GM12872 (cell line): ENCODE measurements around the gene SH3RF3.

ENCODE experiments used
- TF ChIP-seq, protein P1 (sequence below): IDR thresholded peaks from 3 replicates; pipeline ENCODE4 v1.5.1; 2011; ENCODE audit warnings: low read depth, mild to moderate bottlenecking, low read length, moderate library complexity; ENCODE audit not compliant: insufficient read depth

Gene SH3RF3

DNA sequence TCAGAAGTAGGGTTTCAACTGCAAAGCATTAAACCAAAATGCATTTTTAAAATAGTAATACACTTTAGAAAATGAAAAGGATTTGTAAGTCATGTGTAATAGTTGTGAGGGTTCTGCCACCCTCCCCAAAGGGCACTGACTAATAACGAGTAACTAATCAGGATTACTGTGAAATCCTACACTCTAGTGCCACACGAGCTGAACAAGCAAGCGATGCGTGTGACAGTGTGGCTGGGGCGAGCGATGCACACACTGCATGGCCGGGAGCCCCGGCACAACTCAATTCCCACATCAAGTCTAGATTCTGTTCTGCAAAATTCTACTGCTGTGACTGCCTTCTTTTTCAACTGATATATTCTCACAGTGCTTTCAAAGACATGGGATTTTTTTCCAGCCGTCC lies 328.4 kb downstream of the SH3RF3 start:
- TF ChIP-seq, protein P1, sequence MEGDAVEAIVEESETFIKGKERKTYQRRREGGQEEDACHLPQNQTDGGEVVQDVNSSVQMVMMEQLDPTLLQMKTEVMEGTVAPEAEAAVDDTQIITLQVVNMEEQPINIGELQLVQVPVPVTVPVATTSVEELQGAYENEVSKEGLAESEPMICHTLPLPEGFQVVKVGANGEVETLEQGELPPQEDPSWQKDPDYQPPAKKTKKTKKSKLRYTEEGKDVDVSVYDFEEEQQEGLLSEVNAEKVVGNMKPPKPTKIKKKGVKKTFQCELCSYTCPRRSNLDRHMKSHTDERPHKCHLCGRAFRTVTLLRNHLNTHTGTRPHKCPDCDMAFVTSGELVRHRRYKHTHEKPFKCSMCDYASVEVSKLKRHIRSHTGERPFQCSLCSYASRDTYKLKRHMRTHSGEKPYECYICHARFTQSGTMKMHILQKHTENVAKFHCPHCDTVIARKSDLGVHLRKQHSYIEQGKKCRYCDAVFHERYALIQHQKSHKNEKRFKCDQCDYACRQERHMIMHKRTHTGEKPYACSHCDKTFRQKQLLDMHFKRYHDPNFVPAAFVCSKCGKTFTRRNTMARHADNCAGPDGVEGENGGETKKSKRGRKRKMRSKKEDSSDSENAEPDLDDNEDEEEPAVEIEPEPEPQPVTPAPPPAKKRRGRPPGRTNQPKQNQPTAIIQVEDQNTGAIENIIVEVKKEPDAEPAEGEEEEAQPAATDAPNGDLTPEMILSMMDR, result no peak

DNA sequence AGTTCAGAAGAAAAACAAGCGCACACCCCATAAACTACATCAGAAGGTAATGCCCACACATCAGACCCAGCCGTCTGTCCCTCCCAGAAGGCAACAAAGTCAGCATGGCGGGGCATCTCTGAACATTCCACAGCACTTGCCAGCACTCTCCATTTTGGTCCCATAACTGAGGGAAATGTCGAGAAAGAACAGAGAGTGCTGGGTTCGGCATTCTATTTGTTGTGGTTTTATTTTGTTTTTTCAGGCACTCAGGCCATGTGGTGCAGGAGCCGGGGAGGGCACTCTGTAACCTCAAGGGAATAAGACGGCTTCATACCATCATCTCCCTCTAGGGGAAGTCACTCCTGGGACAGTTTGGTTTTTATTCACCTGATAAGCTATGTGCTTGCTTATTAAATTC lies 328.8 kb downstream of the SH3RF3 start:
- TF ChIP-seq, protein P1, result no peak

DNA sequence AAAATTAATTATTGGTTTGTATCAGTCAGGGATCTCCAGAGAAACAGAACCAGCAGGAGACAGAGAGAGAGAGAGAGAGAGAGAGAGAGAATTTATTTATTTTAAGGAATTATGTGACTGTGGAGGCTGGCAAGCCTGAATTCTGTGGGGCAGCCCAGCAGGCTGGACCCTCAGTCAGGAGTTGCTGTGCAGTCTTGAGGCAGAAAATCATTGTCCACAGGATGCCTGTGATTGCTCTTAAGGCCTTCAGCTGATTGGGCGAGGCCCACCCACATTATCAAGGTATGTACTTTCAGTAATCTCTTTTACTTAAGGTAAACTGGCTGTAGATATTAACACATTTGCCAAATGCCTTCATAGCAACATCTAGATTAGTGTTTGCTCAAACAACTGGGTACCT lies 329.5 kb downstream of the SH3RF3 start:
- TF ChIP-seq, protein P1, result no peak

- TF ChIP-seq, protein P1, result no peak
Measured at GRCh38 chr2:109459485-109459884, 330.5 kb downstream of the SH3RF3 start.

DNA sequence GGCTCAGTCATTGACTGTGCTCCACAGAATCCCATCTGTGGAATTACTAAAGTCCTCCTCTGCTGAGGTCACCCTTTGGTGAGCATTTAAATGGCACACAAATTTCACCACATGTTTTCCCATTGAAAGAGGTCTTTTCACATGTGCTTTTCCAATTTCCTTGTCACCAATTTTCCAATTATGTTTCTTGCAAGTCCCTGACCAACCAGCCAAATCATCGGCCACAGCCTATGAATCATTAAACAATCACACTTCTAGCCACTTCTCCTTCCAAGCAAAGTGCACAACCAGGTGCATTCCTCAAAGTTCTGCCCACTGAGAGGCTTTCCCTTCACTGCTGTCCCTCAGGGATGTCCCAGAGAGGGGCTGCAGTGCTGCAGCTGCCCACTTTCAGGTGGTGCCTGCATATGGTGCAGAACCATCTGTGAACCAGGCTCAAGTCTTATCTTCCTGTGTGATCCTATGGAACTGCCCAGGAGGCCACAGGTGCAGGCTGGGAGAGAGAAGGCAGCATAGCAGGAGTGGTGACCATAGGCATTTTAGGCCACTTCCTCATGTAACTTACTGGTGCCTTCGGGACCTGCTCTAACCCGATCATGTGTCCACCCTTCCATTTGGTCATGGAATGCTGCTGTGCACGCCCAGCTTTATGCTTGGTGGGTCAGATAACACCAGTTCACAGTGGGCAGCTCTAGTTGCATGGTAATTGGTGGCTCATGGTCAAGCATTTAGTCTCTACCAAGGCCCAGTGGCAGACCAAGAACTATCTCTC lies 331.7 kb downstream of the SH3RF3 start:
- TF ChIP-seq, protein P1, result no peak

DNA sequence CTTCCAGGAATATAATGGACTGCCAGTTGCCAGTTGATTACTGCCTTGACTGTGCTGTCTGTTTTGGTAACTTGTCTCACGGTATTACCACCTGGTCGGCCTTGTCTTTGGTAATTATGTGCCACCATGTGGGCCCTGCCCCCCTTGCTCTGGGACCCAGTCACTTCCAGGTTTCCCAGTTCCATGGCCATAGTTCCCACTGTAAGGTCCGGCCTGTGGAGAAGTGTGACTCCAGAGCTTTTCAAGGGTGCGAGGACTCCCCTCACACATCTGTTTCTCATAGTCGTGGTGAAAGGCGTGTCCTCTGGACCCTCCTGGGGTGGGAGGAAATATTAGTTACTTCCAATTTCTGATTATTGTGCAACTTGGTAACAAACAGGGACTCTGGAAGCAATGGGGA lies 334.2 kb downstream of the SH3RF3 start:
- TF ChIP-seq, protein P1, result no peak

DNA sequence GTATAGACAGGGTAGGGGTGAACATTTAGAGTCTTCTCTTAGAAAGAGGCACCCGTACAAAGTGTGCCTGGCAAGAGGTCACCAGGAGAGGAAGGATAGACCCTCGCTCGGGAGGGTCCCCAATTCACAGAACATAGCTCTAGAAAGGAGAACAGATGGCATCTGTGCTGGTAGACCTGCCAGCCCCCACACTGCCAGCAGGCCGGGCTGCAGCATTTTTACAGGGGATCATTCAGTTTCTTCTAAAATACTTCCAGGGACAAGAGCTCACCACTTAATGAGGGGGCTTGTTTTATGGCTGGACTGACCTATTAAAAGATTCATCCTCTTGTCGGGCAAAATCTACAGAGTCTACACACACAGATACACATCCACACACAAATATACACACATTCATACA lies 334.9 kb downstream of the SH3RF3 start:
- TF ChIP-seq, protein P1, result no peak
